B cell (primary cell): Measurements from ENCODE around the gene CHRNA4. TPM values are rescaled to one million over a fixed set of nuclear protein-coding genes. Genes with fewer than 3 reads are reported as not detected.

Experiments
- ATAC-seq: fragments of 200-7000 bp; cut with Tn5 transposase; one replicate; pipeline ENCODE4 v1.10.0; 2021; ENCODE audit warnings: low read depth, mild to moderate bottlenecking, moderate number of reproducible peaks, moderate library complexity
- CTCF ChIA-PET: fragments of 350-600 bp; sonication (Branson Sonifier 250); formaldehyde crosslinking; loops from one replicate; lab custom pipeline; 2021; ENCODE audit warnings: antibody characterized with exemption, inconsistent platforms; lab: Charles Lee
- POLR2A ChIA-PET: fragments of 350-600 bp; sonication (Branson Sonifier 250); formaldehyde crosslinking; loops from one replicate; lab custom pipeline; 2021; ENCODE audit warnings: antibody characterized with exemption; lab: Charles Lee
- DNase-seq: peaks from one replicate; pipeline ENCODE4 v3.0.0; 2013
- H2AFZ ChIP-seq: 2 replicates; pipeline ENCODE4 v1.6.1; 2012; ENCODE audit warnings: mild to moderate bottlenecking, low read depth, low read length; ENCODE audit not compliant: insufficient read depth, poor library complexity, severe bottlenecking
- H3K27ac ChIP-seq, 2 donors: 1 replicate in 1 of 2; 2 replicates in 1 of 2; pipeline ENCODE4 v1.5.1; 2012 to 2013; ENCODE audit warnings: low read length in 2 of 2, mild to moderate bottlenecking in 2 of 2, moderate library complexity in 1 of 2
- H3K27me3 ChIP-seq, 4 experiments: fragments of 200-600 bp in 1 of 4; sonication (generic) in 1 of 4; replicated peaks in 1 of 4; 1 replicate in 2 of 4; 2 replicates in 2 of 4; pipeline versions ENCODE4 v1.6.1 to v1.7.0; 2013 to 2016; ENCODE audit warnings: low read length in 3 of 4, mild to moderate bottlenecking in 2 of 4, mixed read lengths in 1 of 4, moderate library complexity in 1 of 4; ENCODE audit not compliant: insufficient read depth in 4 of 4, control insufficient read depth in 3 of 4; ENCODE audit errors: control extremely low read depth in 1 of 4
- H3K36me3 ChIP-seq, 2 experiments: replicated peaks in 1 of 2; 1 replicate in 1 of 2; 2 replicates in 1 of 2; pipeline versions ENCODE4 v1.6.1 to v1.7.1; 2013; ENCODE audit warnings: low read length in 1 of 2; ENCODE audit not compliant: insufficient read depth in 2 of 2, control insufficient read depth in 1 of 2; ENCODE audit errors: control extremely low read depth in 1 of 2, extremely low read depth in 1 of 2
- H3K4me1 ChIP-seq, 2 donors: fragments of 200-600 bp in 1 of 2; sonication (generic) in 1 of 2; 1 replicate in 1 of 2; 2 replicates in 1 of 2; pipeline versions ENCODE4 v1.5.1 to v1.6.1; 2013 to 2017; ENCODE audit warnings: low read length in 2 of 2; ENCODE audit not compliant: control insufficient read depth in 2 of 2, insufficient read depth in 2 of 2
- H3K4me2 ChIP-seq: replicated peaks from 2 replicates; pipeline ENCODE3; 2012; ENCODE audit warnings: mild to moderate bottlenecking, low read depth, low read length; ENCODE audit not compliant: poor library complexity, severe bottlenecking
- H3K4me3 ChIP-seq, 5 experiments: fragments of 200-600 bp in 1 of 5; sonication (generic) in 1 of 5; 1 replicate in 3 of 5; 2 replicates in 2 of 5; pipeline versions ENCODE4 v1.5.1 to v1.7.0; 2011 to 2016; ENCODE audit warnings: low read length in 4 of 5, mild to moderate bottlenecking in 4 of 5, low read depth in 2 of 5, control low read depth in 1 of 5, moderate library complexity in 1 of 5; ENCODE audit not compliant: insufficient read depth in 1 of 5; ENCODE audit errors: control extremely low read depth in 1 of 5, extremely low read depth in 1 of 5
- H3K79me2 ChIP-seq: fragments of 200-600 bp; sonication (generic); one replicate; pipeline ENCODE4 v1.6.0; 2016; ENCODE audit warnings: low read length; ENCODE audit not compliant: control insufficient read depth, insufficient read depth
- H3K9ac ChIP-seq: fragments of 200-600 bp; sonication (generic); 2 replicates; pipeline ENCODE4 v1.6.1; 2017; ENCODE audit warnings: mild to moderate bottlenecking, low read length, moderate library complexity
- H3K9me3 ChIP-seq, 3 donors: one replicate each; pipeline versions ENCODE4 v1.6.1 to v1.7.1; 2013; ENCODE audit warnings: low read length in 2 of 3; ENCODE audit not compliant: control insufficient read depth in 2 of 3, insufficient read depth in 1 of 3; ENCODE audit errors: control extremely low read depth in 1 of 3
- H4K20me1 ChIP-seq: 2 replicates; pipeline ENCODE4 v1.6.0; 2012; ENCODE audit warnings: mild to moderate bottlenecking, low read length; ENCODE audit not compliant: insufficient read depth, control insufficient read depth, poor library complexity, severe bottlenecking
- H3K27ac Mint-ChIP-seq: one replicate; pipeline ENCODE4 v1.8.0; 2021; ENCODE audit warnings: mixed read lengths
- H3K27me3 Mint-ChIP-seq: one replicate; pipeline ENCODE4 v1.8.0; 2021; ENCODE audit warnings: mixed read lengths
- H3K4me1 Mint-ChIP-seq: one replicate; pipeline ENCODE4 v1.8.0; 2021; ENCODE audit warnings: mixed read lengths
- H3K4me3 Mint-ChIP-seq: one replicate; pipeline ENCODE4 v1.8.0; 2021; ENCODE audit warnings: mixed read lengths
- H3K9me3 Mint-ChIP-seq: one replicate; pipeline ENCODE4 v1.8.0; 2022; ENCODE audit warnings: mixed read lengths; ENCODE audit not compliant: insufficient read depth
- EZH2 ChIP-seq: IDR thresholded peaks from 2 replicates; pipeline ENCODE4 v1.6.1; 2012; ENCODE audit warnings: borderline replicate concordance, low read depth, mild to moderate bottlenecking, moderate library complexity, low read length; ENCODE audit not compliant: insufficient read depth, poor library complexity, severe bottlenecking
- WGBS: methylation state at CpG from one replicate; pipeline ENCODE4 v1.1.5; 2013; ENCODE audit warnings: missing lambda C conversion rate; ENCODE audit not compliant: insufficient coverage; 5-methylcytosine and 5-hydroxymethylcytosine counted together
- intact Hi-C: fragments of 100-400 bp; cut with micrococcal nuclease; formaldehyde crosslinking; loops from one replicate; pipeline ENCODE4 v1.10.0; 2022
- polyA plus RNA-seq: library from polyadenylated mRNA; depleted of rRNA; stranded (reverse); fragments of >200 nt; gene quantifications from 2 replicates; pipeline ENCODE4 v1.2.3, GENCODE V29; 2012
- total RNA-seq, 2 donors: library from RNA; stranded (reverse); fragments of 120-200 nt in 1 of 2; gene quantifications; 1 replicate in 1 of 2; 2 replicates in 1 of 2; pipeline versions ENCODE4 v1.2.3 to v1.2.4, GENCODE V29; 2013 to 2022
- TF ChIP-seq, protein P1 (sequence below): fragments of 200-600 bp; IDR thresholded peaks from one replicate; pipeline ENCODE4 v1.8.0; 2022; ENCODE audit warnings: antibody characterized with exemption, mild to moderate bottlenecking

Gene CHRNA4
- total and polyA plus RNA-seq, 2 donors (not counting 1 experiment from before 2014, with no cell fraction given), result not detected

DNA sequence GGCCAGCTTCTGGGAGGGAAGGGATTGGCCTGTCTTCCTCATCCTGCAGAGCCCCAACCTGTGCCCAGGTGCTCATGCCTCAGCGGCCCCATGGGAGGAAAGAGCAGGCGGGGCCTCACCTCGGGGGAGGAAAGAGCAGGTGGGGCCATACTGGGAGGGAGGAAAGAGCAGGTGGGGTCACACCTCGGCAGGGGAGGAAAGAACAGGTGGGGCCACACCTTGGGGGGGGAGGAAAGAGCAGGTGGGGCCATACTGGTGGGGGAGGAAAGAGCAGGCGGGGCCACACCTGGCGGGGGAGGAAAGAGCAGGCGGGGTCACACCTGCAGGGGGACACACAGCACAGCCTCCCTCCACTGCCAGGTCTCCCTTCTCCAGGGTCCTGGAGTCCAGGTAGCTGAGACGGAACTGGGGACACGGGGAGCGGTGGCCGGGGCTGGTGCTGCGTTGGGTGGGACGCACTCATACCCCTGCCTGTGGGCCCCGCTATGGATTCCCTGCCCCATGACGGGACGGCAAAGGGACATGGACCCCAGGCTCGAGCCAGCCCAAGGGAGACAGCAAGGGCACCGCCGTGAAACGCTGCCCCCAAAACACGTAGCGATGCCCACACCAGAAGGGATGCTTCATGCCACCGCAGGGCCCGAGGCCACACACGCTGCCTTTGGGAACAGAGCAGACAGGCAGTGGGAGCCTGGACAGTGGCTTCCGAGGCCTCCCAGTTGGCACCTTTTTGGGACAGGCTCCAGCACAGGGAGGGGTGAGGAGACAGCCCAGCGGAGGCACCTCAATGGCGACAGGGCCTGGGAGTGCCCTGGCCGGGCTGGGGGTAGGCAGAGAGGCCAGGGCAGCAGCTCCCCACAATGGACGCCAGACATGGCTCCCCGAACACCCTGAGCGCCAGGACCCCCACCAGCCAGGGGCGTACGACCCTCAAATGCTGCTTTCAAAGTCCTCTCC, 43.3 kb upstream of the CHRNA4 start:
- no peaks in the 10 kb centered on the region for H3K36me3 ChIP-seq
- H3K4me1 ChIP-seq, result no peaks in the 10 kb centered on the region
- H3K4me3 ChIP-seq, result no peak overlapping the region
- Mint-ChIP-seq H3K27me3 (no peaks in the 10 kb centered on the region), H3K27ac (no peak overlapping the region), H3K4me3 (no peak overlapping the region), H3K9me3 (no peaks in the 10 kb centered on the region), H3K4me1 (no peaks in the 10 kb centered on the region)
- no peak overlapping the region for H3K27ac ChIP-seq
- peaks cover 0 to 11% (median 0%) of the 10 kb centered on the region in 3 donors for H3K9me3 ChIP-seq
- 84% methylated on average over 32 of the region's 34 CpGs for WGBS
- ATAC-seq (no peak), DNase-seq (no peak)
- H3K9ac ChIP-seq, result no peak overlapping the region
- H2AFZ ChIP-seq, result no peak overlapping the region
- intact Hi-C loops, result no loop called here
- no peaks in the 10 kb centered on the region for H4K20me1 ChIP-seq
- no peaks in the 10 kb centered on the region for H3K27me3 ChIP-seq
- ChIA-PET POLR2A (no interaction called here), CTCF (no interaction called here)
- no peaks in the 10 kb centered on the region for H3K79me2 ChIP-seq
- TF ChIP-seq, protein P1, sequence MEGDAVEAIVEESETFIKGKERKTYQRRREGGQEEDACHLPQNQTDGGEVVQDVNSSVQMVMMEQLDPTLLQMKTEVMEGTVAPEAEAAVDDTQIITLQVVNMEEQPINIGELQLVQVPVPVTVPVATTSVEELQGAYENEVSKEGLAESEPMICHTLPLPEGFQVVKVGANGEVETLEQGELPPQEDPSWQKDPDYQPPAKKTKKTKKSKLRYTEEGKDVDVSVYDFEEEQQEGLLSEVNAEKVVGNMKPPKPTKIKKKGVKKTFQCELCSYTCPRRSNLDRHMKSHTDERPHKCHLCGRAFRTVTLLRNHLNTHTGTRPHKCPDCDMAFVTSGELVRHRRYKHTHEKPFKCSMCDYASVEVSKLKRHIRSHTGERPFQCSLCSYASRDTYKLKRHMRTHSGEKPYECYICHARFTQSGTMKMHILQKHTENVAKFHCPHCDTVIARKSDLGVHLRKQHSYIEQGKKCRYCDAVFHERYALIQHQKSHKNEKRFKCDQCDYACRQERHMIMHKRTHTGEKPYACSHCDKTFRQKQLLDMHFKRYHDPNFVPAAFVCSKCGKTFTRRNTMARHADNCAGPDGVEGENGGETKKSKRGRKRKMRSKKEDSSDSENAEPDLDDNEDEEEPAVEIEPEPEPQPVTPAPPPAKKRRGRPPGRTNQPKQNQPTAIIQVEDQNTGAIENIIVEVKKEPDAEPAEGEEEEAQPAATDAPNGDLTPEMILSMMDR, result no peak
- TF ChIP-seq EZH2, result no peak
- no peak overlapping the region for H3K4me2 ChIP-seq

DNA sequence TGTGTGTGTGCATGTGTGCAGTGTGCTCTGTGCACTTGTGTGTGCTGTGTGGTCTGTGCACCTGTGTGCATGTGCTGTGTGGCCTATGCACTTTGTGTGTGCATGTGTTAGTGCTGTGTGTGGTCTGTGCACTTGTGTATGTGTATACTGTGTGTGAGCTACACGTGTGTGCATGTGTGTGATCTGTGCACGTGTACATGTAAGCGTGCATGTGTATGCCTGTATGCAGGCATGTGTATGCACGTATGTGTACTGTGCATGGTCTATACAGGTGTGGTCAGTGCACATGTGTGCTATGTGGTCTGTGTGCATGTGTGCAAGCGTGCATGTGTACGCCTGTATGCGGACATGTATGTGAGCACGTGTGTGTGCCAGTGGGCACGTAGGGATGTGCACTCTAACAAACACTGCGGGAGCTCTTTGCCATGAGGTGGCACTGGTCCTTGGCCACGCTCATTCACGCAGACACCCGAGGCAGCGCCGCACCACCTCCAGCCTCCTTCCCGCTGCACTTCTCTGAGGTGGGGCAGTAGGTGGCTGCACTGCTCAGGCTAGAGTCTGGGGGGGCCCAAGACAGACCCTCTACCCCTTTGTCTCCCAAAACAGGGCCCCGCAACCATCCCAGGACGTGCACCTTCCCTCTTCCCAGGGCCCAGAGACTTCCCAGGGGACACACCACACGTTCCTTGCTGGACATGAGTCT, 42.4 kb upstream of the CHRNA4 start:
- POLR2A ChIA-PET, result no interaction called here
- H3K4me3 Mint-ChIP-seq, result no peak overlapping the region

More for the DNA sequence above, 42.4 kb upstream of the CHRNA4 start:
- Histone ChIP-seq H2AFZ (no peak overlapping the region), H3K9ac (no peak overlapping the region), H3K4me1 (no peaks in the 10 kb centered on the region), H4K20me1 (no peaks in the 10 kb centered on the region), H3K27ac (no peak overlapping the region), H3K4me2 (no peak overlapping the region), H3K9me3 (peaks cover 0 to 4% (median 0%) of the 10 kb centered on the region in 3 donors), H3K27me3 (no peaks in the 10 kb centered on the region), H3K4me3 (no peak overlapping the region), H3K36me3 (no peaks in the 10 kb centered on the region), H3K79me2 (no peaks in the 10 kb centered on the region)
- DNase-seq (no peak), ATAC-seq (no peak)
- no peaks in the 10 kb centered on the region for H3K27me3 Mint-ChIP-seq
- no peaks in the 10 kb centered on the region for H3K9me3 Mint-ChIP-seq
- 86% methylated on average over 17 of the region's 19 CpGs for WGBS
- no peak overlapping the region for H3K27ac Mint-ChIP-seq
- TF ChIP-seq EZH2, result no peak
- TF ChIP-seq, protein P1, result no peak
- intact Hi-C loops, result no loop called here
- CTCF ChIA-PET, result no interaction called here
- H3K4me1 Mint-ChIP-seq, result no peaks in the 10 kb centered on the region
